ENCODE measurements around the gene KLHL7. TPM values are rescaled to one million over a fixed set of nuclear protein-coding genes. Genes with fewer than 3 reads are reported as not detected.
A peak's percentile ranks its signal among the peaks of the same experiment; 100 is the strongest.

The KLHL7 gene
- total RNA-seq, 1 donor from 2014 or later: 16.4 TPM

GRCh38 chr7:23165316-23165715, 59.7 kb downstream of the KLHL7 start:
- no peak for ATAC-seq
- intact Hi-C loops (cut with DNase I): no loop called here
- TF ChIP-seq, protein P1, sequence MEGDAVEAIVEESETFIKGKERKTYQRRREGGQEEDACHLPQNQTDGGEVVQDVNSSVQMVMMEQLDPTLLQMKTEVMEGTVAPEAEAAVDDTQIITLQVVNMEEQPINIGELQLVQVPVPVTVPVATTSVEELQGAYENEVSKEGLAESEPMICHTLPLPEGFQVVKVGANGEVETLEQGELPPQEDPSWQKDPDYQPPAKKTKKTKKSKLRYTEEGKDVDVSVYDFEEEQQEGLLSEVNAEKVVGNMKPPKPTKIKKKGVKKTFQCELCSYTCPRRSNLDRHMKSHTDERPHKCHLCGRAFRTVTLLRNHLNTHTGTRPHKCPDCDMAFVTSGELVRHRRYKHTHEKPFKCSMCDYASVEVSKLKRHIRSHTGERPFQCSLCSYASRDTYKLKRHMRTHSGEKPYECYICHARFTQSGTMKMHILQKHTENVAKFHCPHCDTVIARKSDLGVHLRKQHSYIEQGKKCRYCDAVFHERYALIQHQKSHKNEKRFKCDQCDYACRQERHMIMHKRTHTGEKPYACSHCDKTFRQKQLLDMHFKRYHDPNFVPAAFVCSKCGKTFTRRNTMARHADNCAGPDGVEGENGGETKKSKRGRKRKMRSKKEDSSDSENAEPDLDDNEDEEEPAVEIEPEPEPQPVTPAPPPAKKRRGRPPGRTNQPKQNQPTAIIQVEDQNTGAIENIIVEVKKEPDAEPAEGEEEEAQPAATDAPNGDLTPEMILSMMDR (IDR thresholded peaks at IDR 0.05): no peak

DNA sequence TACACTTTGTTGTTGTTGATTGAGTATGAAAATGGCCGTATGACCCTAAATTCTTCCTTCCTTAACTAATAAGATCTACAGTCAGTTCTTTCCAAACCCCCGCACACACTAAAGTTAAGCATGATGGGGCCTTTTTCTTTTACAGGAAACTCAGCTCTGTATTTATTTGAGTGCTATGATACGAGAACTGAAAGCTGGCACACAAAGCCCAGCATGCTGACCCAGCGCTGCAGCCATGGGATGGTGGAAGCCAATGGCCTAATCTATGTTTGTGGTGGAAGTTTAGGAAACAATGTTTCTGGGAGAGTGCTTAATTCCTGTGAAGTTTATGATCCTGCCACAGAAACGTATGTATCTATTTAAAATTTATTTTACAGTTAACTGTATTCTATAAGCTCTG, 62.1 kb downstream of the KLHL7 start:
- TF ChIP-seq, protein P1 (IDR thresholded peaks at IDR 0.05): no peak
- no peaks in the 10 kb centered on the region for H3K9me3 ChIP-seq
- ATAC-seq: no peak

More at GRCh38 chr7:23165316-23165715, 59.7 kb downstream of the KLHL7 start:
- no peaks in the 10 kb centered on the region for H3K27me3 ChIP-seq
- H3K4me3 ChIP-seq: no peak overlapping the region
- no peak for DNase-seq
- H3K4me1 ChIP-seq: no peaks in the 10 kb centered on the region
- peaks cover 23% of the 10 kb centered on the region for H3K36me3 ChIP-seq
- H3K27ac ChIP-seq: no peak overlapping the region
- H3K9me3 ChIP-seq: no peaks in the 10 kb centered on the region

DNA sequence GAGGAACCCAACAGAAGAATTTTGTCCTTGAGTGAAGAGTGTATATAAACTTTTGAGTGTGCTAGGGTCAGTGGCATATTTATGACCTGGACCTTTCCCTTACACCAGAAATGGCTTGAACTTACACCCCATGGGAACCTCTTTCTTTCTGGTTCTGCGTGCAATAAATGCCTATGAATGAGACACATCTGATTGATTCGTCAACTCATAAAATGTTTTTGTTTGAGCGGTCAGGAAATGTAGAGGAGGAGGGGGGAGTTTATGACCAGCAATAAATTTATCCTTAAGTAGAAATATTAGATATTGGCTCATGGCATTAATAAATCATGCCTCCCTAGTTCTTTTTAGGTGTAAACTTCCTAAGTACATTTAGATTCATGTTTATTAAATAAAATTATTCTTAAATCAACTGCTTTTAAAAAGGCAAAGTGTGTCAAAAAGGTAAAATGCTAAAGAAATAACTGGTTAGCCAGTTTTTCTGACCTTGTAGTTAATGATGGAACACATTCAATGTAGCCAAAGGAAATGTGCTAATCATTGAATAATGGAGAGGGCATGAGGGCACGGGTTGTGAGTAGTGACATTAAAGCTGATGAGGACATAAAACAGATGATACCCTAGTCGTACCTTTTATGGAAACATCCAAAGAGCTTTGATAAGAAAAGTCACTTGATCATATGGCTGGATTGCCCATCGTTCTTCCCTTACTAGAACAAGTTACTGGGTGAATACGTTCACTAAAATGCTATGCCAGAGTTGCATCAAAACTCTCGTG, 62.7 kb downstream of the KLHL7 start:
- Histone ChIP-seq H3K4me1 (no peaks in the 10 kb centered on the region), H3K4me3 (no peak overlapping the region), H3K9me3 (no peaks in the 10 kb centered on the region), H3K27me3 (no peaks in the 10 kb centered on the region), H3K27ac (no peak overlapping the region), H3K36me3 (peaks cover 23% of the 10 kb centered on the region)
- DNase-seq: no peak
- TF ChIP-seq, protein P1 (IDR thresholded peaks at IDR 0.05): no peak
- ATAC-seq: no peak
- intact Hi-C loops (cut with DNase I): no loop called here

More for the DNA sequence above, 62.1 kb downstream of the KLHL7 start:
- H3K36me3 ChIP-seq: peaks cover 23% of the 10 kb centered on the region
- H3K4me1 ChIP-seq: no peaks in the 10 kb centered on the region
- no peak overlapping the region for H3K4me3 ChIP-seq
- no peaks in the 10 kb centered on the region for H3K27me3 ChIP-seq
- intact Hi-C loops (cut with DNase I): no loop called here
- H3K27ac ChIP-seq: no peak overlapping the region
- DNase-seq: no peak

- DNase-seq (no peak), ATAC-seq (peak; percentile 58)
- H3K36me3 ChIP-seq: peaks cover 9% of the 10 kb centered on the region
- H3K9me3 ChIP-seq: no peaks in the 10 kb centered on the region
- H3K4me1 ChIP-seq: no peaks in the 10 kb centered on the region
- H3K4me3 ChIP-seq: no peak overlapping the region
- intact Hi-C loops (cut with DNase I): no loop called here
- no peak overlapping the region for H3K27ac ChIP-seq
- no peaks in the 10 kb centered on the region for H3K27me3 ChIP-seq
- TF ChIP-seq, protein P1 (IDR thresholded peaks at IDR 0.05): no peak
Measured at GRCh38 chr7:23175938-23176337, 70.4 kb downstream of the KLHL7 start.

DNA sequence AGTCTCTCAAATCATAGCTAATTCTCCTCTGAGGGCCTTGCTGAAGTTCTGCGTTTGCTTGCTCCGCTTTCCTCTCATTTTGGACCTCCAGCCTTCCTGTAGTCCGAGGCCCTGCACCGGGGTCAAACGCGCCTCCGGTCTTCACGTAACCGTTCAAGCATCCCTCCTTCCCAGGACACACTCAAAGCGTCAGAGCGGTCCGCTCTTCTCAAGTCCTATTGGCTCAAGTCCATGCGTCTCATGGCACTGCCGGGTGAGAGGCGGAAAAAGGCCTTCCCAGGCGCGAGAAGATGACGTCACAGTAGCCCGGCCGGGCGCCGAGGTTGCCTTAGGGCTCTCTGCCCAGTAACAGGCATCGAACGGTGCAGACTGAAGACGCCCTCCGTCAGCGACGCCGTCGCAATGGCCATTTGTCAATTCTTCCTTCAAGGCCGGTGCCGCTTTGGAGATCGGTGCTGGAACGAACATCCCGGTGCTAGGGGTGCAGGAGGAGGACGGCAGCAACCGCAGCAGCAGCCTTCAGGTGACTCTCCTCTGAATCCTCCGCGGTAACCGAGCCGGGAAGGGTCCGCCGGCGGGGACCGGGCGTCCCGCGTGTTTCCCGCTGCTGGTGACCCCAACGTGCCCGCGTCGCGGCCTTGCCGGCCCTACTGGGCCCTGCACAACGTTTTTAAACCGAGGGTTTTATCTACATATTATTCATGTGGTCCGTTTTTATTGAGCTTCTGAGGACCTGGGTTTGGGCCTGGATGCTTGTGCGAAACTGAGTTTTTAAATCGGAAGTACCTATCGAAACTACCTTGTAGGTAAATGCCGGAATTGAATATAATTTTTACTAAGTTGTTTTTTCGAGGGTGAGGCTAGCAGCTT, 76.3 kb downstream of the KLHL7 start, which contains the start of gene NUP42:
NUP42 (plus strand) TSS at position 365 of the 870 bp plus-strand sequence; CDS start at position 403, 38 bp downstream.
- Histone ChIP-seq H3K4me1 (peaks cover 12% of the 10 kb centered on the region), H3K4me3 (peak within 1 kb of the TSS; percentile 84), H3K9me3 (no peaks in the 10 kb centered on the region), H3K36me3 (peaks cover 16% of the 10 kb centered on the region), H3K27me3 (no peaks in the 10 kb centered on the region), H3K27ac (peak within 1 kb of the TSS; percentile 94)
- intact Hi-C loops (cut with DNase I): no loop called here
- DNase-seq (peak; percentile 97), ATAC-seq (peak; percentile 98)
- TF ChIP-seq, protein P1 (IDR thresholded peaks at IDR 0.05): no peak
